ENCODE data around the gene PHF21B. TPM values are rescaled to one million over a fixed set of nuclear protein-coding genes. Genes with fewer than 3 reads are reported as not detected.

The PHF21B gene
- total RNA-seq, 1 donor from 2014 or later = 4.6 TPM

GRCh38 chr22:44943701-44944324 lies 66.0 kb downstream of the PHF21B start:
- DNase-seq (ENCODE audit: low spot score) = no peak
- no peak overlapping the region for H3K27ac Mint-ChIP-seq (ENCODE audit: unreplicated experiment)

GRCh38 chr22:44942979-44943700 lies 66.7 kb downstream of the PHF21B start:
- H3K27ac Mint-ChIP-seq (ENCODE audit: unreplicated experiment) = no peak overlapping the region
- no peaks in the 10 kb centered on the region for H3K9me3 Mint-ChIP-seq (ENCODE audit: unreplicated experiment)
- H3K4me1 Mint-ChIP-seq (ENCODE audit: unreplicated experiment) = peaks cover 5% of the 10 kb centered on the region

More at GRCh38 chr22:44943701-44944324, 66.0 kb downstream of the PHF21B start:
- Mint-ChIP-seq H3K27me3 (ENCODE audit: unreplicated experiment) (peaks cover 2% of the 10 kb centered on the region), H3K9me3 (ENCODE audit: unreplicated experiment) (no peaks in the 10 kb centered on the region), H3K36me3 (ENCODE audit: low read depth, unreplicated experiment) (no peaks in the 10 kb centered on the region), H3K4me3 (ENCODE audit: unreplicated experiment) (no peak overlapping the region), H3K4me1 (ENCODE audit: unreplicated experiment) (peaks cover 5% of the 10 kb centered on the region)
- no peak for TF ChIP-seq CTCF (IDR thresholded peaks at IDR 0.05; ENCODE audit: unreplicated experiment)

DNA sequence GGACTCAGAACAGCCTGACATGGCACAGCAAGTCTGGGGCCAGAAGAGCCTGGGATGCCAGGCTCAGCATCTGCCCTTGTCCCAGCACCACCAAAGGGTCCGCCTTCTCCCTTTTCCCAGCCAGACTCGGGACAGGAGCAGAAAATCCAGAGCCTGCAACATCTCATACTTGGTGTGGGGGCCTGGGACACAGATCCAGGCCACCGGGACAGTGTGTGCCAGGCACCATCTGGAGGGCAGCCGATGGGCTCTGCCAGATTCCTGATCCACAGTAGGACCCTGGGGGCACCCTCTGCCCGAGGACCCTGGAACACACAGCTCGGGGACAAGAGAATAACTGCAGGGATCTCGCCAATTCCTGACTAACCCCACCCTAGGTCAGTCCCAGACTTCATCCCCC lies 67.7 kb downstream of the PHF21B start:
- H3K9me3 Mint-ChIP-seq (ENCODE audit: unreplicated experiment) = no peaks in the 10 kb centered on the region
- H3K36me3 Mint-ChIP-seq (ENCODE audit: low read depth, unreplicated experiment) = no peaks in the 10 kb centered on the region
- no peak for TF ChIP-seq CTCF (IDR thresholded peaks at IDR 0.05; ENCODE audit: unreplicated experiment)
- peaks cover 5% of the 10 kb centered on the region for H3K4me1 Mint-ChIP-seq (ENCODE audit: unreplicated experiment)
- no peak overlapping the region for H3K27ac Mint-ChIP-seq (ENCODE audit: unreplicated experiment)
- no peak overlapping the region for H3K4me3 Mint-ChIP-seq (ENCODE audit: unreplicated experiment)
- H3K27me3 Mint-ChIP-seq (ENCODE audit: unreplicated experiment) = peaks cover 2% of the 10 kb centered on the region
- no peak for DNase-seq (ENCODE audit: low spot score)

More at GRCh38 chr22:44942979-44943700, 66.7 kb downstream of the PHF21B start:
- H3K4me3 Mint-ChIP-seq (ENCODE audit: unreplicated experiment) = no peak overlapping the region
- no peak for DNase-seq (ENCODE audit: low spot score)
- no peak for TF ChIP-seq CTCF (IDR thresholded peaks at IDR 0.05; ENCODE audit: unreplicated experiment)
- peaks cover 2% of the 10 kb centered on the region for H3K27me3 Mint-ChIP-seq (ENCODE audit: unreplicated experiment)
- no peaks in the 10 kb centered on the region for H3K36me3 Mint-ChIP-seq (ENCODE audit: low read depth, unreplicated experiment)

- no peak for TF ChIP-seq CTCF (IDR thresholded peaks at IDR 0.05; ENCODE audit: unreplicated experiment)
- H3K9me3 Mint-ChIP-seq (ENCODE audit: unreplicated experiment) = no peaks in the 10 kb centered on the region
- H3K27me3 Mint-ChIP-seq (ENCODE audit: unreplicated experiment) = peaks cover 2% of the 10 kb centered on the region
- no peak overlapping the region for H3K4me3 Mint-ChIP-seq (ENCODE audit: unreplicated experiment)
- no peak for DNase-seq (ENCODE audit: low spot score)
- H3K4me1 Mint-ChIP-seq (ENCODE audit: unreplicated experiment) = peaks cover 5% of the 10 kb centered on the region
- no peak overlapping the region for H3K27ac Mint-ChIP-seq (ENCODE audit: unreplicated experiment)
- H3K36me3 Mint-ChIP-seq (ENCODE audit: low read depth, unreplicated experiment) = no peaks in the 10 kb centered on the region
Measured at GRCh38 chr22:44941207-44941606, 68.6 kb downstream of the PHF21B start.

DNA sequence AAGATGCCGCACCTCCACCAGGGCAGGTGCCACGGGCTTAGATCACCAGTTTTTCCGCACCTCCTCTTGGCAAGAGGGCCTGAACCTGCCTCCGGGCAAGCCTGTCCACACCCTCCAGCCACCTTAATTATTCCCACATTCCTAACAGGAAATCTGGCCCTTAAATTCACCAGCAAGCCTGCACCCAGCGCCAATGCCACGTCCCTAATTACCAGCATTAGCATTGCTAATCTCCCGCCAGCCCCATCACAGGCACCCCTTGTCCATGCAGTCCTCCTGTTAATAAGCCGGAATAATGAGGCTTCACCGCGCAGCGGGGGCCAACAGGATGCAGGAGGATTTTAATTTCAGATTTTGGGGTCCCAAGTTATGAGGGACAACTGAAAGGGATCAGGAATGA lies 69.7 kb downstream of the PHF21B start:
- Mint-ChIP-seq H3K4me1 (ENCODE audit: unreplicated experiment) (peaks cover 5% of the 10 kb centered on the region), H3K27ac (ENCODE audit: unreplicated experiment) (no peak overlapping the region), H3K27me3 (ENCODE audit: unreplicated experiment) (peaks cover 2% of the 10 kb centered on the region), H3K36me3 (ENCODE audit: low read depth, unreplicated experiment) (no peaks in the 10 kb centered on the region), H3K9me3 (ENCODE audit: unreplicated experiment) (no peaks in the 10 kb centered on the region), H3K4me3 (ENCODE audit: unreplicated experiment) (no peak overlapping the region)
- DNase-seq (ENCODE audit: low spot score) = no peak
- no peak for TF ChIP-seq CTCF (IDR thresholded peaks at IDR 0.05; ENCODE audit: unreplicated experiment)

Data from endothelial cell (in vitro differentiated cells).